AG04449 (cell line): ENCODE data around the gene MRPS23.

Source experiments
- CTCF ChIA-PET: fragments of 350-600 bp; formaldehyde crosslinking; extraction: SDS; loops from one replicate; lab custom pipeline; 2021; ENCODE audit warnings: antibody characterized with exemption; lab: Yijun Ruan, JAX
- POLR2A ChIA-PET: fragments of 400-600, 350-600 bp; formaldehyde crosslinking; extraction: SDS; loops from one replicate; lab custom pipeline; 2020; ENCODE audit warnings: antibody characterized with exemption, inconsistent platforms; lab: Yijun Ruan, JAX
- DNase-seq: peaks from one replicate; pipeline ENCODE4 v3.0.0-alpha.2; 2010; ENCODE audit warnings: low read depth, low spot score
- H3K4me3 ChIP-seq: 2 replicates; pipeline ENCODE4 v1.5.1; 2011; ENCODE audit warnings: low read depth, mild to moderate bottlenecking, control low read depth, low read length
- CTCF ChIP-seq: IDR thresholded peaks from one replicate; pipeline ENCODE4 v1.5.1; 2011; ENCODE audit warnings: mild to moderate bottlenecking, moderate library complexity, low read length, control low read depth, inconsistent platforms; ENCODE audit not compliant: insufficient read depth; ENCODE audit errors: missing control alignments

The MRPS23 gene

GRCh38 chr17:57849874-57850754 is at the start of gene MRPS23:
MRPS23 (minus strand) TSS chr17:57850044; CDS start chr17:57850010, 34 bp downstream.
- peak within 1 kb of the TSS; percentile 99 for H3K4me3 ChIP-seq
- POLR2A ChIA-PET = interaction anchor here (0.8 to 2.6 kb wide), 11 partner anchors 8 to 234 kb away, joined by 3 to 16 read pairs (median 5); partner anchors contain the start of genes CUEDC1, DYNLL2, SRSF1 and VEZF1
- no peak for TF ChIP-seq CTCF
- DNase-seq = peak; percentile 95
- CTCF ChIA-PET = interaction anchor here (0.8 to 36.7 kb wide), 7 partner anchors 10 to 262 kb away, joined by 3 to 1361 read pairs (median 7); partner anchors contain the start of genes SRSF1 and VEZF1

- H3K4me3 ChIP-seq = no peak overlapping the region
- ChIA-PET CTCF (interaction anchor here (0.9 to 4.2 kb wide), 11 partner anchors 8 to 108 kb away, joined by 3 to 18 read pairs (median 3); partner anchors contain the start of gene SRSF1), POLR2A (interaction anchor here (0.9 to 2.2 kb wide), 10 partner anchors 18 to 88 kb away, joined by 3 to 10 read pairs (median 4); partner anchors contain the start of gene CUEDC1)
- DNase-seq = no peak
- TF ChIP-seq CTCF = no peak
Observed at GRCh38 chr17:57899391-57899790, 49.5 kb upstream of the MRPS23 start.

- ChIA-PET POLR2A (interaction anchor here (0.9 to 2.2 kb wide), 9 partner anchors 18 to 88 kb away, joined by 3 to 10 read pairs (median 4); partner anchors contain the start of gene CUEDC1), CTCF (interaction anchor here (0.9 to 4.2 kb wide), 17 partner anchors 8 to 108 kb away, joined by 3 to 18 read pairs (median 3); partner anchors contain the start of gene SRSF1)
- DNase-seq = no peak
Observed at GRCh38 chr17:57898487-57899311, 48.9 kb upstream of the MRPS23 start.

GRCh38 chr17:57895382-57896060 is 45.7 kb upstream of the MRPS23 start:
- ChIA-PET CTCF (interaction anchor here (0.8 to 7.5 kb wide), 4 partner anchors 9 to 101 kb away, joined by 3 to 128 read pairs (median 17); no protein-coding TSS in a partner anchor), POLR2A (interaction anchor here (0.7 kb wide), 1 partner anchor 349 kb away, joined by 3 read pairs; no protein-coding TSS in a partner anchor)
- no peak overlapping the region for H3K4me3 ChIP-seq
- TF ChIP-seq CTCF = no peak
- DNase-seq = no peak

More at GRCh38 chr17:57898487-57899311, 48.9 kb upstream of the MRPS23 start:
- no peak for TF ChIP-seq CTCF
- H3K4me3 ChIP-seq = no peak overlapping the region

GRCh38 chr17:57894848-57895247 is 45.0 kb upstream of the MRPS23 start:
- H3K4me3 ChIP-seq = no peak overlapping the region
- CTCF ChIA-PET = interaction anchor here (1.3 to 7.5 kb wide), 3 partner anchors 9 to 53 kb away, joined by 3 to 128 read pairs (median 30); no protein-coding TSS in a partner anchor
- POLR2A ChIA-PET = interaction anchor here (0.7 to 0.9 kb wide), 2 partner anchors 81 to 350 kb away, joined by 3 read pairs; no protein-coding TSS in a partner anchor
- TF ChIP-seq CTCF = no peak
- no peak for DNase-seq
